DMS114 treated with DMSO at 0.1 percent for 48 hours (cell line): ENCODE data around the gene SRRM3.
"Not testable (repeated sequence)": the region's sequence is repeated elsewhere in the genome, so short reads cannot be mapped to it uniquely, and the experiment has no call there.

ENCODE experiments used
- DNase-seq: peaks from one replicate; lab custom pipeline; 2025; ENCODE audit not compliant: unreplicated experiment; lab: John Stamatoyannopoulos, UW

The SRRM3 gene

GRCh38 chr7:76201732-76202665 is at the start of gene SRRM3:
SRRM3 (plus strand) TSS chr7:76201896; CDS start chr7:76235067, 33,171 bp downstream.
- DNase-seq: peak; percentile 22

- DNase-seq: no peak
Measured at GRCh38 chr7:76151932-76152331, 49.8 kb upstream of the SRRM3 start.

GRCh38 chr7:76153571-76154230 is 48.0 kb upstream of the SRRM3 start:
- DNase-seq: not testable (repeated sequence)

- no peak for DNase-seq
Measured at GRCh38 chr7:76155938-76156337, 45.8 kb upstream of the SRRM3 start.

- not testable (repeated sequence) for DNase-seq
Measured at GRCh38 chr7:76156992-76157685, 44.6 kb upstream of the SRRM3 start.

GRCh38 chr7:76158416-76158815 is 43.3 kb upstream of the SRRM3 start:
- DNase-seq: not testable (repeated sequence)

GRCh38 chr7:76162416-76163170 is 39.1 kb upstream of the SRRM3 start:
- DNase-seq: not testable (repeated sequence)

GRCh38 chr7:76163812-76164211 is 37.9 kb upstream of the SRRM3 start:
- not testable (repeated sequence) for DNase-seq

GRCh38 chr7:76165106-76165972 is 36.4 kb upstream of the SRRM3 start:
- no peak for DNase-seq

GRCh38 chr7:76165973-76166403 is 35.7 kb upstream of the SRRM3 start:
- DNase-seq: no peak

GRCh38 chr7:76166404-76167255 is 35.1 kb upstream of the SRRM3 start:
- DNase-seq: peak; percentile 93

- no peak for DNase-seq
Measured at GRCh38 chr7:76173566-76174205, 28.0 kb upstream of the SRRM3 start.

- DNase-seq: not testable (repeated sequence)
Measured at GRCh38 chr7:76176951-76177350, 24.7 kb upstream of the SRRM3 start.

- DNase-seq: no peak
Measured at GRCh38 chr7:76179686-76180085, 22.0 kb upstream of the SRRM3 start.

- DNase-seq: no peak
Measured at GRCh38 chr7:76182225-76182960, 19.3 kb upstream of the SRRM3 start.

GRCh38 chr7:76185187-76185896 is 16.4 kb upstream of the SRRM3 start:
- DNase-seq: no peak

- DNase-seq: no peak
Measured at GRCh38 chr7:76187272-76187671, 14.4 kb upstream of the SRRM3 start.
